Measurements from ENCODE around the gene ELP6.

- TF ChIP-seq SIN3A (IDR thresholded peaks at IDR 0.05; ENCODE audit: borderline replicate concordance, insufficient read depth, low read length) (no peak), POLR2AphosphoS5 (IDR thresholded peaks at IDR 0.05; ENCODE audit: low read depth, low read length) (no peak), REST (IDR thresholded peaks at IDR 0.05; ENCODE audit: insufficient read depth in 1 of 2, low read depth in 2 of 2, low read length in 2 of 2) (no peak)
Measured at GRCh38 chr3:47469616-47470015, 43.9 kb downstream of the ELP6 start.

All from PFSK-1 (cell line).